ENCODE data around the gene ZNF521.

DNA sequence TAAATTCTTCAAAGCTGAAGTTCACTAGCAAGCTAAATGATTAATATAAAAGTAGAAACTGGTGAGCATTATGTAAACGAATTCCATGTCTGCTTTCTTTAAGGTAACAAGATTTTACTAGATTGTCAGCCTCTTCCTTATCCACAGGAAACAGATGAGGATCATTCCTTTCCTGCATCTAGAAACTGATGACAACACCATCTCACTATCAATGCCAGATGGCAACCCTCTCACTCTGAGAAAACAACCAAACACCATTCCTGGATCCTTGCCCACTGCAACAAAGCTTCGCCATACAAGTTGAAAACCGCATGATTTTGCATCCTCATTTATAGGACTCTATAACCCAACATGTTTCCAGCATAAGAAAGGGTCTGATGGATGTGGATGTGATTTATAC is 122.9 kb downstream of the ZNF521 start:
- TF ChIP-seq, protein P1, sequence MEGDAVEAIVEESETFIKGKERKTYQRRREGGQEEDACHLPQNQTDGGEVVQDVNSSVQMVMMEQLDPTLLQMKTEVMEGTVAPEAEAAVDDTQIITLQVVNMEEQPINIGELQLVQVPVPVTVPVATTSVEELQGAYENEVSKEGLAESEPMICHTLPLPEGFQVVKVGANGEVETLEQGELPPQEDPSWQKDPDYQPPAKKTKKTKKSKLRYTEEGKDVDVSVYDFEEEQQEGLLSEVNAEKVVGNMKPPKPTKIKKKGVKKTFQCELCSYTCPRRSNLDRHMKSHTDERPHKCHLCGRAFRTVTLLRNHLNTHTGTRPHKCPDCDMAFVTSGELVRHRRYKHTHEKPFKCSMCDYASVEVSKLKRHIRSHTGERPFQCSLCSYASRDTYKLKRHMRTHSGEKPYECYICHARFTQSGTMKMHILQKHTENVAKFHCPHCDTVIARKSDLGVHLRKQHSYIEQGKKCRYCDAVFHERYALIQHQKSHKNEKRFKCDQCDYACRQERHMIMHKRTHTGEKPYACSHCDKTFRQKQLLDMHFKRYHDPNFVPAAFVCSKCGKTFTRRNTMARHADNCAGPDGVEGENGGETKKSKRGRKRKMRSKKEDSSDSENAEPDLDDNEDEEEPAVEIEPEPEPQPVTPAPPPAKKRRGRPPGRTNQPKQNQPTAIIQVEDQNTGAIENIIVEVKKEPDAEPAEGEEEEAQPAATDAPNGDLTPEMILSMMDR (conservative IDR thresholded peaks at IDR 0.05; ENCODE audit: low read length), result no peak
- no peak for TF ChIP-seq EZH2phosphoT487 (IDR thresholded peaks at IDR 0.05; ENCODE audit: borderline replicate concordance, low read depth, low read length)

Data from OCI-LY7 (cell line).